HG03342 (cell line): ENCODE measurements around the gene SORCS2.

Experiments used
- ATAC-seq: cut with Tn5 transposase; IDR thresholded peaks from one replicate; pipeline ENCODE4 v1.9.1; 2021; ENCODE audit warnings: mild to moderate bottlenecking, moderate library complexity; ENCODE audit not compliant: unreplicated experiment

Gene SORCS2

DNA sequence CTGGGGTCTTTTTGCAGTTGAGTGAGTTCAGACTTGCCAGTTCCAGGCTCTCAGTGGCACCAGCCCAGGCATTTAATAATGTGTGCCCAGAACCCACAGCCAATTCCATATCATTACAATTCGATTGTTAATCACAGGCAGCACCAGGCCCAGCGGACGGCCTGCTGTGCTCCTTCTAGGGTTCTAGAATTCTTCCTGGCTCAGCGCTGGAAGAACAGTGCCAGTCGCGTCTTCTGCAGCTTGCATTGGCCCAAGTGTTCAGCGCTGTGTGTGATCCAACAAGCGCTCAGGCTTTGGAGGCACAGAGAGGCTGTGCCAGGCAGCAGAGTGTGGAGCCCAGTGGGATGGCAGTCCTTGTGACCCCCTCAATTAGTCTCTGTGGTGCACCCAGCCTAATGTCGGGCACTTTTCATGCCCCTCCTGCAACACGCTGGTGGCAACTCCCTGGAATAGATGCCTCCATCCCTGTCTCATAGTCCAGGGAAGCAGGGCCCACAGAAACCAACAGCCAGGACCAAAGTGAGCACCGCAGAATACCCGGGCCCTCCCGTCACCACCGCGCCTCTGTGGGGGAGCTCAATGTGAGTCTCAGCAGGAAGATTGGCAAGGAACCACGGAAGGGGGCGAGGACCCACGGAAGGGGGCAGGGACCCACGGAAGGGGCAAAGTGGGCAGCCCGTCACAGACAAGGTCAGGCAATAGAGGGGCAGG, 554.2 kb downstream of the SORCS2 start:
- no peak for ATAC-seq

DNA sequence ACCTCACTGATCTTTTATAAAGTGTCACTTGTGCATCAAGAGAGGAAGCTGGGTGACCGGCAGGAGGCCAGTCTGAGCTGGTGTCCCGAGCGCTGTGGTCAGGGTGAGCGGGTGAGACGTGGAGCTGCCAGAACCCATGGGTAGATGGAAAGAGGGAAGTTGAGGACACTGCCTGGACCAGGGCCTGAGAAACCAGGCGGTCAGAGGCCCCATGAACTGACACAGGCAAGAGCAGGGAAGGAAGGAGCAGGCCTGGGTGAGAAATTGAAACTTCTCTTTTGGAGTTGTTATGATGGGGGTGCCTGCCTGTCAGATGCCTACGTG, 554.7 kb downstream of the SORCS2 start:
- no peak for ATAC-seq

DNA sequence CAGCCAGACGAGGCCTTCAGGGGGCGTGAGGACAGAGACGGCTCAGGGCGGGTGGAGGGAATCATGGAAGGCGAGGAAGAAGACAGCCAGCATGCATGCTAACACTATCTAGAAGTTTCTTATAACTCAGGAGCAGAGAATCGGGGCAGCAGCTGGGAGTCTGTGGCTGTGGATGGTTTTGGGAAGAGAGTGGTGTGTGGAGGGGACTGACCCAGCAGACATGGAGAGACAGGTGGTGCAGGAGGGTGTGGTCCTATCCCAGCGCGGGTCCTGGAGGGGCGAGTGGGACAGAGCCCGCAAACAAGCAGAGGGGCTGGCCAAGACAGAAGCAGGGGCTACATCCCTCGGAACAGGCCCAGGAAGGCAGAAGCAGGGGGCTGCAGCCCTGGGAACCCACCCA, 555.2 kb downstream of the SORCS2 start:
- ATAC-seq: no peak

DNA sequence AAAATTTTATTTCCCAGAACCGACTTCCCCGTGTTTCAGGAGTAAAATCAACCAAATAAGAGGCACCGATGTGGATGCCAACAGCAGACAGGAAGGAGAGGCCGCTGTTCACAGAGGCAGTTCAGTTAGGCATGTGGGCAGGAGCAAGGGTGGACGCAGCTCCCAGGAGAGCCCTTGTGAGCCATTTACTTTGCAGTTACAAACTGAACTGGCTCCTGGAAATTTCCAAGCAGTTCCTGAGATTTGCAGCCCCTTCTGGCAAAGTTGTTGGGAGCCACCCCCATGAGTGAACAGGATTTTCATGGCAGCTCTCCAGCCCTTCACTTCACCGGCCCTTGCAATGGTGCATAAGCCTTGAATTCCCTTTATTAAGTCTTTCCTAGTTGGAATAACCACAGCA, 558.2 kb downstream of the SORCS2 start:
- ATAC-seq: no peak

DNA sequence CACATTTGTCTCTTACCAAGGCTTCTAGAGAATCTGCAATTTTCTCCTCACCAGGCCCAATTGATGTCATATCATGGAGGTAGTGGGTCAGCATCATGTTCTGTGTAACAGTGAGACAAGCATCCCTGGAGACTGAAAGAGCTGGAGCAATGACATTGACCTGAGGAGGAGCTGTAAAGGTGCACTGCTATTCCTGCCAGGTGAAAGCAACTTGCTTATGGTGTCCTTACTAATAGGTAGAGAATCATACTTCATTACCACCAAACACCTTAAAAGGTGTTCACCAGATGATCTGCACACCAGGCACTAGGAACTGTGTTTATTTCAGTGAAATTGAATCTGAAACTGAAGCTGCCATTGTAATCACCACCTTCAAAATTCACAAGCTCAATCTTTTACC, 558.6 kb downstream of the SORCS2 start:
- no peak for ATAC-seq

DNA sequence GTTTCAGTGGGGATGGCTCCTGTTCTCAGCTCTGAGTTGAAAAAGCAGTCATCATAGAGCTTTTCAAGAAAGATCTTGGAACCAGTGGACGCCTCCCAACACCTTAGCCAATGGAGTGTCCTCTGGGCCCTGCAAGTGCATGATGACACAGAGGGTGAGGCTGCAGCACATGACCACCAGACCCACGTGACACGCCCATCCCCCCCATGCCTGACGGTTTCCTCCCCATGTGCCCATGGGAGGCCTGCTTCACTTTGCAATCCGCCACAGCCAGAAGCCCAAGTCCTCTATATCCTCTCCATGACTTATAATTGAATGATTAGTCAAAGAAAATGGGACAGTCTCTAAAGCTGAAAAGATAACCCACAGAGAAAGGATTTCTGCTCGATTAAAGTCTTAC, 560.3 kb downstream of the SORCS2 start:
- no peak for ATAC-seq

DNA sequence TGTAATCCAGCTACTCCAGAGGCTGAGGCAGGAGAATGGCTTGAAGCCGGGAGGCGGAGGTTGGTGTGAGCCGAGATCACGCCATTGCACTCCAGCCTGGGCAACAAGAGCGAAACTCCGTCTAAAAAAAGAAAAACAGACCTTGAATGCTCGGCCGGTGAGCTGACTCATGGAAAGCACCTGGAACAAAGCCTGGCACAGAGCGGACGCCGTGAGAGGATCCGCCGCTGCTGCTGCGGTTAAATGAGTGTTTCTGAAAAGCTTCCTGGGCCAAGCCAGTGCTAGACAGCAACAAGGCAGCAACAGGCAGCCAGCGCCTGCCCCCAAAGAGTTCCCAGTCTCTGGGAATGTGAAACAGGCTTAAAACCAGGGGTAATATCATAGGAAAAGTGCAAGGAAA, 560.9 kb downstream of the SORCS2 start:
- ATAC-seq: no peak

DNA sequence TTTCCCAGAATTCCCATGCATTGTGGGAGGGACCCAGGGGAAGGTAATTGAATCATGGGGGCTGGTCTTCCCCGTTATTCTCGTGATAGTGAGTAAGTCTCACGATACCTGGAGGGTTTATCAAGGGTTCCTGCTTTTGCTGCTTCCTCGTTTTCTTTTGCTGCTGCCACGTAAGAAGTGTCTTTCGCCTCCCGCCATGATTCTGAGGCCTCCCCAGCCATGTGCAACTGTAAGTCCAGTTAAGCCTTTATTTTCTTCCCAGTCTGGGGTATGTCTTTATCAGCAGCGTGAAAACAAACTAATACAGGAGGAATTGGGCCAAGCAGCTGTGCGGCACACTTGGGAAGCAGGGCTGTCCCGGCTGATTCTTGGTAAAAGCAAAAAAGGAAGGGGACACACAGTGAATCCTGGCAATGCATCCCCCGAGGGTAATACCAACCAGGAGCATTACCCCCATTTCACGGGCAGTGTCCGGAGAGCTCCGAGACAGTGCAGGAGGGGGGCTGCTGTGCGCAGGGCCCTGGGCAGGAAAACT, 561.7 kb downstream of the SORCS2 start:
- no peak for ATAC-seq

DNA sequence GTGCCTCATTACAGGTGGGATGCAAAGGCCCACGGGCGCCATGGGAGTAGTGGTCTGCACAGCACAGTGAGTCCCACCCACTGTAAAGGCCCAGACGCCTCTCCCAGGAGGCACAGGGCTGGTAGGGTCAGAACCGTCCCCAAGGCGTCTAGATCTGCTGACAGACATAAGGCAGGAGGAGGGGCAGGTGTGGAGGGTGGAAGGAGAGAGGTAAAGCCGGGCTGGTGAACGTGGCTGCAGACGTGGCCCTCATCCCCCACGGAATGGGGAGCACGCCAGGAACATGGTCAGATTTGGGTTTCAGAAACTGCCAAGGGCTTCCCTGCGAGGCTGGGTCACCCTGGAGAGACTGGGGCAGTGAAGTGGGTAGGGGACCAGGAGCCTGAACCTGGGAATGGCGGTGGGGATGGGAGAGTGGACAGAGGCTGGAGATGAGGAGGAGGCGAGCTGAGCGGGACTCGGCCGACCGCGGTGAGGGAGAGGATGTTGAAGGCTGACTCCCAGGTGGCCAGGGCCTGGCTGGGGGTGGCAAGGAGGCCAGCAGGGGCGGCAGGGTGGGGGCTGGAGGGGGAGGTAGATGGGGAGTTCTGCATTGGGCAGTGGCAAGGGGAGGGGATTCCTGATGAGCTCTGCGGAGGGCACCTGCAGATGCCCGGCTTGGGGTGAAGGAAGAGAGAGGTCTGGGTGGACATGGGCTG, 562.4 kb downstream of the SORCS2 start:
- no peak for ATAC-seq

DNA sequence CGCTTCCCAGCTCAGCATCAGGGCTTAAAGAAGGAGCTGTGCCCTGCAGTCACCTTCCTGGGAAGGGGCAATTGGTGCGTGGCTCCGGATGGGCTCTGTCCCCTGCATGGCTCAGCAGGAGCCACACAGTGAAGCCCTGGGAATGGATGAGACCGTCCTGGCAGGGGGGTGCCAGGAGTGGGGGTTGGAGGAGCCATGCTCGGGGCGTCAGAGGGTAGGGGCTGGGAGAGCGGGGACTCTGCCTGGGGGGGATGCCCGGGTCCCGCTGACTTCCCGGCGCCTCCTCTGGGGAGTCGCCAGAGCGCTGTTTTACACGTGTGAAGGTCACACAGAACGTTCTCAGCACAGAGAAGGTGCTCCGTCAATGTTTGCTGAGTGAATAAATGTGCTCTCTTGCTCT, 563.2 kb downstream of the SORCS2 start:
- no peak for ATAC-seq

DNA sequence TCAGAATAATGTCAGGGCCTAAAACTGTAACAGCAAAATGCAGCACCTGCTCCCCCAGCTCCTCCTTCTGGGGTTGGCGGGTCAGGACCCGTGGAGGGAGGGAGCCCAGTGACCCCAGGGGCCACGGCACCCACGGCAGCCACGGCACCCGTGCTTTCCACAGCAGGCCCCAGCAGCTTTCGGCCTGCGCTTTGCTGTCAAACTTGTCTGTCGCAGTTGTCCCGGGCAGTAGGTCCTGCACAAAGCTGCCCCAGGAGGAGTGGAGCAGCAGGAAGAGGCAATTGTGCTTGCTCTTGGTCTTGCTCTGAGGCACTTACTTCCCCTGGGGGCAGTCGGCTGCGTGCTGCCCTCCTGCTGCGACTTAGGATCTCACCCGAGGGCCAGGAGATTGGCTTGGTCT, 563.7 kb downstream of the SORCS2 start:
- no peak for ATAC-seq

DNA sequence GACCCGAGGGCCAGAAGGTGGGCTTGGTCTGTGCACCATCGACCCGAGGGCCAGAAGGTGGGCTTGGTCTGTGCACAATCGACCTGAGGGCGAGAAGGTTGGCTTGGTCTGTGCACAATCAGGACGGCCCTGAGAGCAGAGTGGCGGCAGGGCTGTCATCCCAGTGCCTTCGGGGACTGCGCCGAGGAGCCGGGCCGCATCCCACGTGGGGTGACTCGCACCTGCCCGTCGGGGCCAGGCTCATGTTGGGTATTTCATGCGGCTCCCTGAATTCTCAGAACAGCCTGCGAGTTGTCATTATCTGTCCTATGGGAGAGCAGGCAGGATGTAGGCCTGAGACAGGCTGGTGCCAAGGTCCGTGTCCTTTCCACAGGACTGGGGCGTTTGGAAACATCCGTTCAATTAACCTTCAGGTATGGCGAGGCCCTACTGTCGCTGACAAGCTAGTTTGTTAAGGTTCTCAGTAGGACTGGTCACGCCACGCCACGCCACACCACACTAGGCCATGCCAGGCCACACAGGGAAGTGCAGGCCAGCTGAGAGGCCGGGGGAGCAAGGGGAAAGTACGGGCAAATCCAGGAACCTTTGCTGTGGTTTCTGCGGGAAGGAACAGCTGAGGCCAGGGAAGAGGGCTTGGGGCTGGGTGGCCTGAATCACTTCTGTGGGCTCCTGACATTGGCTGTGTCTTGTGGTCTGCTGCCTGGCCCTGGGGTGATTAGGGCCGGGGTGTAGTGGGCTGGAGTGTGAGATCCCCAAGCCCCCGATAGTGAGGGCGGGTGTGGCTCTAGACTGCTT, 564.4 kb downstream of the SORCS2 start:
- ATAC-seq: no peak

DNA sequence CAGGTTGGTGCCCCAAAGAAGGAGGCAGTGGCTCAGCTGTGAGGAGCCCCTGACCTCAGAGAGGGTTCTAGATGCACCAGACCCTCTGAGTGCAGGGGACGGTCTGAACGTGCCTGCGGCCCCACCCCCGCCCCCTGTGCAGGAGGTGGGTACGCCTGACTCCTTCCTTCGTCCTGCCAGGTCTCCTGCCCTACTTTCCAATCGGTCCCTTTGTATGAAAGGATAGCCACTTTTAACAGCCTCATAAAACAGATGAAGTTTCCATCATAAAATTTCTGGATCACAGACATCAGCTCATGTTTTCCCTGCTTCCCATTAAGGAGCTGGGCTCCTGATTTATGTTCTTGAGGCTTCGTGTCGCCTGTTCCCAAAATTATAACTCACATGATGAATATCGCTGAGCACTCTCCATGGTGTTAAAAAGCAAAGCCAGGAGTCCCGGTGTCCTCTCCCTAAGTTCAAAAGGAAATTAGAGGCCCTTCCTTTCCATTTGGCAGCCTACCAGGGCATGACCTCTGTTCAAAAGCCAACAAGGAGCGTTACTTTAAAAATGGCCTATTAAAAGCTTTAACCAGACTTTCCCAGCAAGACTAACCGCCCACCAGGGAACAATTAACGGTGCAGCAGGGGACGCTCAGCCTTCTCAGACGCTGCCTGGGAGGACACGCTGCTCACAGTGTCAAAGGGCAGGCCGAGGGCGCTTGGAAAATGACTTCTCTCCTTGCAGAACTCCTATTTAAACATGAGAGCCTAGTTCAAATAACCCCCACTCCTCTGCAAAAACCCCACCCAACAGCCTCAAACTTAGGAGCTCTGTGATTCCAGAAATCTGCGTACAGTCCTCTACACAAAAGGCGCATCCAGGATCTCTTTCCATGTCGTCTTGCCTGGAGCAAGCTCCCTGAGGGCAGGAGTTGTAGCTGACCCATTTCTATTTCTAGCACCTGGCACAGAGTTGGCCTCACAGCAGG, 565.4 kb downstream of the SORCS2 start:
- ATAC-seq: no peak

DNA sequence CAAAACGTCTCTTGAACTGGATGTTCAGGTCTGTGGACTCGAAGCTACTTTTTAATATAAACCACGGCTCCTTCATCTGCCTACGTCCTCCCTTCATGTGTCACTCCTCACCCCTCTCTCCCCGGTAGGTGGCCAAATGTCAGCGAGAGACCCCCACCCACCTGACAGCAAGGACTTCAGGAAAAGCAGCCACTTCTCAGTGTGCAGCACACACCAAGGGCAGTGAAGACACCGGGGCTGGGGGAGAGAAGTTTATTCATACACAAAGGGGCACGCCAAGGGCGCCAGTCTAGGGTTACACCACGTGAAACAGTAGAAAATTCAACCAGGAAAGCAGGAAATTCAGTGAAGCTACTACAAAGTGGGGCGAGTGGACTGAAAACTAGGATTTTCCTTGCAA, 566.1 kb downstream of the SORCS2 start:
- no peak for ATAC-seq

DNA sequence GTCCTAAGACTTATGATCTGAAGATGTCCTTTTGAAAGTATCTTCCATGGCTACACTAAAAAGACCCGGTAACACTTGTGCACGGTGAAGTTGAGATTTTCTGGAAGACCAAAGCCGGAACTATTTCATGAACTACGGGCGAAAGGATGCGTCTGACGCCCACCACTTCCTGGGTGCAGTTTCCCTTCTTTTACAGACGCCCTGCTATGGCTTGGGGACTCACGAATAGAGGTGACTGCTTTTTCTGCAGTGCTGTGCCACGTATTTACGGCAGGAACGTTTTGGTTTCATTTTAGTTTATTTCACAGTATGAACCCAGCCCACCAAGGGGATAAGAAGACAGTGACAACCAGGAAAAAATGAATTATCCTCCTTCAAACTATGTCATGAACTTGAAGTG, 566.9 kb downstream of the SORCS2 start:
- ATAC-seq: no peak

DNA sequence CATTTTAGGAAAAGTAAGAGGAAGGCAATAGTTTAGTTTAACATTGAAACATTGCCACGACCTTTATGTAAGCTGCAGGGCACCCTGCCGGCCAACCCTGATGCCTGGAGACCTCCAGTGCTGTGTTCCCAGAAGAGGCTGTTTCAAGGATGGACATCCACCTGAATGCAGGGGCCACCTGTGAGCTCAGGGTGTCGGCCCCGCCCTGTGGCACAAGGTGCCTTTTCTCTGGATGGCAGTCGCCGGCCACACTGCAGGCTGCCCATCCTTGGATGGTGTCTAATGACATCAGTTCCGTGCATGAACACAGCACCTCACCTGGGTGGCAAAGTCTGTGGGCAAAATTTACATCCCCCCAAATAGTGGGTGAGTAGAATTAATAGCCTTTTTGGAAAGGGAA, 567.3 kb downstream of the SORCS2 start:
- ATAC-seq: no peak

DNA sequence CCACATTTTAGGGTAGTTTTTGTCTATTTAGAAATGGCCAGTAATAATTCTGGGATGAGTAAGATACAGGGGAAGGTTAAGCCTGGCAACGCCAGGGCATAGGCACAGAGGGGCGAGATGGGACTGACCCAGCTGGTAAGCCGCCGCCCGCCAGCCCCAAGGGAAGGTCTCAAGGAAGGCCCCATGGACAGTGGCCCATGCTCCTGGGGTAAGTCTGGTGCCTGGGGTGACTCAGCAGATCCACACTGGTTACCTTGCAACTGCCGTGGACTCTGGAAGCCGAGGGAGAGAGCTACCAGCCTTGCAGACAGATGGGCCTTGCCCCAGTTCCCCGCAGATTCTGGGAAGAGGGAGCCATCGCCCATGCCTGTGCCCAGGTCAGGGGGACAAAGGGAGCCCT, 567.9 kb downstream of the SORCS2 start:
- no peak for ATAC-seq

DNA sequence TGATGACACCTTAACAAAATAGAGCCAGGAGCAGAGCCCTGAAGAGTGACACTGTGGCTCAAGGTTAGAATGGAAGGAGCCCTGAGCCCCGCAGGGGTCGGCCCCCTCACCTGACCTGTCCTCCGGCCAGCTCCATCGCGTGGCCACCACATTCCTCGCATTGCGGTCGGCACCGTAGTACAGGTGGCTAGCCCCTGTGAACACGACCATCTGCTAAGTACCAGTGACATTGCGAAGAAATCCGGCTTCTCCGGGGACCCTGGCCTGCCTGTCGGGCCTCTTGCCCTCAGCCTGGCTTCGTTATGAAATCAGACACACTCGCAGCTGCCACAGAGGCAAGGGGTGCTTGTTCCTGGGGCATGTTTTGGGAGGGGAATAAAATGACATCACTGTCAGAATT, 568.4 kb downstream of the SORCS2 start:
- ATAC-seq: no peak

DNA sequence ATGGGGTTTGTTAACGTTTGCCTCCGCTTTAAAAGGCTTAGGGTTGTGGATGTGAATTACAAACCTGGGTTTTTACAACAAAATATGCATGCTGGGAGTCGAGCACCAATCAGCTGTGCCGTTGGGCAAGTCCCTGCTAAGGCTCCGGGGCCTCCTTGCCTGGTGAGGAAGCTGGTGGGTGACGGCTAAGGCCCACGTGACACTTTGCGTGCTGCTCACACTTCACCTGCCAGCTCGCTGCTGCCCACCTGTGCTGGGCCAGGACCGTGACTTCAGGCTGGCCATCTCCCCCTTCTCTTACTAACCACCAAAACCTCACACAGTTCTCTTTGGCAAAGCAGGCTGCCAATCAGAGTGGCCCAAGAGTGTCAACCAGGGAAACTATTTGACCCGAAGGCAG, 569.0 kb downstream of the SORCS2 start:
- ATAC-seq: no peak

DNA sequence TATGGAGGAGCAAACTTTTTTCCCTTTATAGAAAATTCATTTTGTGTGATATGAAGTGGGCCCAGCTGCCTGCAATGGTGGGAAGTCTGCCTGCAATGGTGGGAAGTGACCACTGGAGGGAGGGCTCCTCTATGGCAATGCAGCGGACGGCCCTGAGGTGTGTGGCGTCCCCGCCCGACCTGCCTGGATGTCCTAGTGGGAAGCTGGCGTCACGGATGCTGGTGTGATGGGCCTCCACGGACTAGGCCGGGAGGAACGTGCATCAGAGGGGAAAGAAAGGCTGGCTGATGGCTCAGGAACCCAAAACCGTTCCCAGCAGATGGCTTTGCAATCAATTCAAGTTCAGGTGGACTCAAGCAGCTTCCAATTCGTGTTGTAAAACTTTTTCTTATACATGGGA, 569.4 kb downstream of the SORCS2 start:
- peak; percentile 62 for ATAC-seq
